H1 (cell line): ENCODE results near the gene SEC63. TPM values are rescaled to one million over a fixed set of nuclear protein-coding genes. Genes with fewer than 3 reads are reported as not detected.

ENCODE experiments used
- CTCF ChIA-PET: fragments of 300-600 bp; sonication (Branson Sonifier 250); formaldehyde crosslinking; loops from one replicate; lab custom pipeline; 2021; ENCODE audit not compliant: partially characterized antibody; lab: Charles Lee
- POLR2A ChIA-PET: fragments of 300-600 bp; sonication (Branson Sonifier 250); formaldehyde crosslinking; loops from one replicate; lab custom pipeline; 2021; ENCODE audit warnings: inconsistent platforms; ENCODE audit not compliant: partially characterized antibody; lab: Charles Lee
- DNase-seq, 2 experiments: peaks; one replicate each; pipeline versions ENCODE4 v3.0.0 to v3.0.0-alpha.2; 2010 to 2022; ENCODE audit warnings: low spot score in 2 of 2, low read depth in 1 of 2, mixed read lengths in 1 of 2
- FAIRE-seq: peaks from 2 replicates; lab custom pipeline; 2011; peaks lifted over from hg19 to GRCh38; lab: Jason Lieb, UNC
- H2AFZ ChIP-seq: 2 replicates; pipeline ENCODE4 v1.8.1; 2012; ENCODE audit warnings: low read length, inconsistent platforms
- H2AK5ac ChIP-seq: 2 replicates; pipeline ENCODE4 v1.6.1; 2013; ENCODE audit warnings: low read depth, low read length
- H2BK120ac ChIP-seq: replicated peaks from 2 replicates; pipeline ENCODE3; 2013; ENCODE audit warnings: low read depth, low read length, inconsistent platforms
- H2BK12ac ChIP-seq: 2 replicates; pipeline ENCODE4 v1.6.1; 2013; ENCODE audit warnings: low read depth, low read length
- H2BK15ac ChIP-seq: 2 replicates; pipeline ENCODE4 v1.6.1; 2013; ENCODE audit warnings: low read length
- H2BK20ac ChIP-seq: 2 replicates; pipeline ENCODE4 v1.6.1; 2013; ENCODE audit warnings: low read length
- H2BK5ac ChIP-seq: 2 replicates; pipeline ENCODE4 v1.6.1; 2013; ENCODE audit warnings: low read depth, low read length
- H3K14ac ChIP-seq: 2 replicates; pipeline ENCODE4 v1.6.1; 2013; ENCODE audit warnings: inconsistent platforms; ENCODE audit not compliant: insufficient read length
- H3K18ac ChIP-seq: 2 replicates; pipeline ENCODE4 v1.6.1; 2013; ENCODE audit warnings: low read length; ENCODE audit errors: extremely low read depth
- H3K23ac ChIP-seq: 2 replicates; pipeline ENCODE4 v1.6.1; 2013; ENCODE audit warnings: inconsistent platforms; ENCODE audit not compliant: insufficient read length
- H3K23me2 ChIP-seq: 2 replicates; pipeline ENCODE4 v1.6.1; 2013; ENCODE audit warnings: low read depth, low read length
- H3K27ac ChIP-seq: 2 replicates; pipeline ENCODE4 v1.6.1; 2011; ENCODE audit warnings: low read depth, low read length, inconsistent platforms
- H3K27me3 ChIP-seq, 4 experiments: replicated peaks in 1 of 4; 1 replicate in 1 of 4; 2 replicates in 3 of 4; pipeline versions ENCODE4 v1.6.1 to v1.8.1; 2011 to 2013; ENCODE audit warnings: low read length in 3 of 4, mild to moderate bottlenecking in 3 of 4, inconsistent platforms in 2 of 4, mixed read lengths in 2 of 4, moderate library complexity in 1 of 4; ENCODE audit not compliant: control insufficient read depth in 3 of 4, insufficient read depth in 3 of 4; ENCODE audit errors: extremely low read depth in 1 of 4
- H3K36me3 ChIP-seq, 4 experiments: 2 replicates each; pipeline versions ENCODE4 v1.6.1 to v1.8.1; 2011 to 2013; ENCODE audit warnings: mild to moderate bottlenecking in 4 of 4, low read length in 3 of 4, moderate library complexity in 2 of 4, control low read depth in 1 of 4, inconsistent platforms in 1 of 4; ENCODE audit not compliant: insufficient read depth in 4 of 4, control insufficient read depth in 2 of 4
- H3K4ac ChIP-seq: replicated peaks from 2 replicates; pipeline ENCODE3; 2013; ENCODE audit warnings: low read length, low read depth, mixed read lengths, inconsistent platforms; ENCODE audit not compliant: insufficient read length
- H3K4me1 ChIP-seq, 4 experiments: replicated peaks in 1 of 4; 1 replicate in 1 of 4; 2 replicates in 3 of 4; pipeline versions ENCODE4 v1.6.1 to v1.8.1; 2011 to 2013; ENCODE audit warnings: low read length in 3 of 4, inconsistent platforms in 2 of 4, mixed read lengths in 1 of 4; ENCODE audit not compliant: insufficient read depth in 4 of 4, control insufficient read depth in 3 of 4
- H3K4me2 ChIP-seq, 2 experiments: 2 replicates each; pipeline versions ENCODE4 v1.6.1 to v1.8.1; 2011 to 2013; ENCODE audit warnings: low read depth in 2 of 2, low read length in 2 of 2, control low read depth in 1 of 2, inconsistent platforms in 1 of 2, mild to moderate bottlenecking in 1 of 2; ENCODE audit not compliant: insufficient read depth in 1 of 2
- H3K4me3 ChIP-seq, 4 experiments: fragments of 200-600, 300-600 bp in 1 of 4; sonication (generic), shearing (Covaris generic), sonication (Bioruptor Twin) in 1 of 4; 2 replicates each; pipeline versions ENCODE4 v1.5.1 to v1.8.1; 2011 to 2016; ENCODE audit warnings: low read length in 4 of 4, low read depth in 3 of 4, control low read depth in 2 of 4, inconsistent platforms in 2 of 4, mild to moderate bottlenecking in 2 of 4, mixed read lengths in 1 of 4, moderate library complexity in 1 of 4; ENCODE audit not compliant: insufficient read depth in 2 of 4; ENCODE audit errors: extremely low read depth in 1 of 4
- H3K56ac ChIP-seq: replicated peaks from 2 replicates; pipeline ENCODE3; 2013; ENCODE audit warnings: low read depth, mild to moderate bottlenecking, mixed read lengths, low read length, inconsistent platforms; ENCODE audit not compliant: insufficient read length
- H3K79me1 ChIP-seq: 2 replicates; pipeline ENCODE4 v1.6.1; 2013; ENCODE audit warnings: low read depth, low read length, control low read depth
- H3K79me2 ChIP-seq, 2 experiments: 2 replicates each; pipeline versions ENCODE4 v1.6.1 to v1.8.1; 2012 to 2013; ENCODE audit warnings: low read length in 2 of 2, mild to moderate bottlenecking in 2 of 2, inconsistent platforms in 1 of 2; ENCODE audit not compliant: insufficient read depth in 2 of 2, control insufficient read depth in 1 of 2
- H3K9ac ChIP-seq, 4 experiments: replicated peaks in 1 of 4; 1 replicate in 1 of 4; 2 replicates in 3 of 4; pipeline versions ENCODE4 v1.6.1 to v1.8.1; 2011 to 2013; ENCODE audit warnings: low read depth in 3 of 4, low read length in 3 of 4, control low read depth in 2 of 4, mild to moderate bottlenecking in 2 of 4, moderate library complexity in 2 of 4, inconsistent platforms in 1 of 4; ENCODE audit errors: extremely low read depth in 1 of 4
- H3K9me3 ChIP-seq, 2 experiments: 2 replicates each; pipeline versions ENCODE4 v1.6.1 to v1.8.1; 2012 to 2013; ENCODE audit warnings: mild to moderate bottlenecking in 2 of 2, moderate library complexity in 2 of 2, control low read depth in 1 of 2, inconsistent platforms in 1 of 2, low read depth in 1 of 2, low read length in 1 of 2, mixed read lengths in 1 of 2; ENCODE audit not compliant: insufficient read depth in 2 of 2
- H4K20me1 ChIP-seq, 2 experiments: replicated peaks in 1 of 2; 2 replicates each; pipeline versions ENCODE3 to v1.8.1; 2011 to 2013; ENCODE audit warnings: inconsistent platforms in 2 of 2, low read length in 2 of 2, mild to moderate bottlenecking in 1 of 2; ENCODE audit not compliant: insufficient read depth in 2 of 2, control insufficient read depth in 1 of 2
- H4K5ac ChIP-seq: 2 replicates; pipeline ENCODE4 v1.6.1; 2013; ENCODE audit warnings: low read length, low read depth, mixed read lengths, inconsistent platforms; ENCODE audit not compliant: insufficient read length
- H4K8ac ChIP-seq: 2 replicates; pipeline ENCODE4 v1.8.0; 2013; ENCODE audit warnings: mild to moderate bottlenecking, moderate library complexity, low read length, inconsistent platforms; ENCODE audit not compliant: insufficient read depth; ENCODE audit errors: extremely low read depth
- H4K91ac ChIP-seq: replicated peaks from 2 replicates; pipeline ENCODE3; 2013; ENCODE audit warnings: low read length, mixed read lengths, inconsistent platforms; ENCODE audit not compliant: insufficient read length
- ASH2L ChIP-seq: fragments of 200-600, 300-600 bp; sonication (generic); IDR thresholded peaks from one replicate; pipeline ENCODE4 v1.7.1; 2017; ENCODE audit warnings: low read length
- ATF3 ChIP-seq: IDR thresholded peaks from 2 replicates; pipeline ENCODE4 v1.6.1; 2011; ENCODE audit warnings: low read depth, mild to moderate bottlenecking, low read length; ENCODE audit not compliant: insufficient read depth
- EGR1 ChIP-seq: IDR thresholded peaks from 2 replicates; pipeline ENCODE4 v1.6.1; 2011; ENCODE audit warnings: low read depth, low read length, borderline replicate concordance
- EZH2 ChIP-seq: fragments of 200-600 bp; sonication (generic); IDR thresholded peaks from 2 replicates; pipeline ENCODE4 v1.7.1; 2012; ENCODE audit warnings: low read depth, mild to moderate bottlenecking, moderate library complexity, low read length, inconsistent platforms; ENCODE audit not compliant: severe bottlenecking
- FOSL1 ChIP-seq: IDR thresholded peaks from 2 replicates; pipeline ENCODE4 v1.6.1; 2011; ENCODE audit warnings: mild to moderate bottlenecking, low read depth, low read length, moderate library complexity; ENCODE audit not compliant: insufficient read depth
- NRF1 ChIP-seq: IDR thresholded peaks from 2 replicates; pipeline ENCODE4 v1.6.1; 2011; ENCODE audit warnings: mild to moderate bottlenecking, low read depth, low read length, improper control_type of control experiment
- PHF8 ChIP-seq: fragments of 200-600 bp; sonication (generic); conservative IDR thresholded peaks from 2 replicates; pipeline ENCODE4 v1.7.1; 2012; ENCODE audit warnings: low read depth, mild to moderate bottlenecking, inconsistent platforms, low read length, moderate library complexity
- POLR2A ChIP-seq, 2 experiments: IDR thresholded peaks; 1 replicate in 1 of 2; 2 replicates in 1 of 2; pipeline ENCODE4 v1.6.1; 2011; ENCODE audit warnings: low read depth in 2 of 2, low read length in 2 of 2, mild to moderate bottlenecking in 2 of 2; ENCODE audit errors: control extremely low read depth in 1 of 2
- POU5F1 ChIP-seq: IDR thresholded peaks from 2 replicates; pipeline ENCODE4 v1.6.1; 2011; ENCODE audit warnings: low read depth, mild to moderate bottlenecking, low read length, moderate library complexity
- RNF2 ChIP-seq: fragments of 200-900, 300-1000 bp; sonication (generic); IDR thresholded peaks from 2 replicates; pipeline ENCODE4 v1.7.1; 2016; ENCODE audit warnings: borderline replicate concordance, low read depth, mild to moderate bottlenecking, antibody characterized with exemption, low read length; ENCODE audit not compliant: poor library complexity, severe bottlenecking; ENCODE audit errors: missing control alignments
- TAF1 ChIP-seq: IDR thresholded peaks from 2 replicates; pipeline ENCODE4 v1.6.1; 2011; ENCODE audit warnings: mild to moderate bottlenecking, low read depth, low read length
- TBP ChIP-seq: IDR thresholded peaks from 2 replicates; pipeline ENCODE4 v1.6.1; 2011; ENCODE audit warnings: low read depth, low read length, improper control_type of control experiment
- TEAD4 ChIP-seq: IDR thresholded peaks from 2 replicates; pipeline ENCODE4 v1.6.1; 2012; ENCODE audit warnings: low read depth, low read length, inconsistent platforms, mixed read lengths
- ZNF274 ChIP-seq: IDR thresholded peaks from 2 replicates; pipeline ENCODE4 v1.7.0; 2012; ENCODE audit warnings: low read length, borderline replicate concordance; ENCODE audit errors: extremely low read depth
- WGBS, 2 experiments: shearing (Covaris generic) in 1 of 2; methylation state at CpG; one replicate each; pipeline versions ENCODE4 v1.1.6 to v1.1.7; 2013 to 2015; ENCODE audit warnings: low lambda C conversion rate in 2 of 2, mixed read lengths in 2 of 2, inconsistent platforms in 1 of 2, low coverage in 1 of 2, missing lambda C conversion rate in 1 of 2; ENCODE audit not compliant: insufficient replicate concordance in 2 of 2, insufficient coverage in 1 of 2, insufficient read length in 1 of 2; ENCODE audit errors: extremely low coverage in 1 of 2, missing lambda C conversion rate in 1 of 2; 5-methylcytosine and 5-hydroxymethylcytosine counted together
- polyA plus RNA-seq, 7 experiments: library from polyadenylated mRNA; depleted of rRNA in 3 of 7; stranded (reverse) in 5 of 7; unstranded in 2 of 7; fragments of >200 nt in 5 of 7; fragments of 200-250 nt in 2 of 7; gene quantifications; 1 replicate in 5 of 7; 2 replicates in 1 of 7; 4 replicates in 1 of 7; pipeline versions ENCODE4 v1.2.1 to v1.2.3, GENCODE V29; 2011 to 2013; ENCODE audit warnings: missing spikeins in 2 of 7, mixed read lengths in 2 of 7
- total RNA-seq: library from RNA; stranded (reverse); fragmentation: NEBNext Ultra II Directional; extraction: Animal tissue kit (Norgen Biotek cat#: 25700); gene quantifications from 2 replicates; pipeline ENCODE4 v1.2.1, GENCODE V29; 2021

Gene SEC63
- total and polyA plus RNA-seq, 2 of the 8 experiments (the other 6 are each of a cell fraction or from before 2014, with no cell fraction given) = 17.3 to 121 TPM

GRCh38 chr6:107823047-107823557, 134.9 kb downstream of the SEC63 start:
- no peak overlapping the region for H2BK15ac ChIP-seq
- H3K9ac ChIP-seq = no peak overlapping the region
- peak overlapping the region; percentile 66; the same call in 1 of the 2 replicates for H4K8ac ChIP-seq
- H2AFZ ChIP-seq = 0 out of 2 replicates have a peak overlapping the region, but pooled peaks have one; percentile 30
- H2BK5ac ChIP-seq = no peak overlapping the region
- H3K36me3 ChIP-seq = no peaks in the 10 kb centered on the region
- no peaks in the 10 kb centered on the region for H3K9me3 ChIP-seq
- H3K4me2 ChIP-seq = no peak overlapping the region
- no peak overlapping the region for H3K23ac ChIP-seq
- H4K91ac ChIP-seq = no peak overlapping the region
- no peak overlapping the region for H3K4me3 ChIP-seq
- 86% methylated on average over 8 of the region's 8 CpGs; no CpG with 5 or more reads in 1 of the 2 experiments for WGBS, 2 experiments
- H2AK5ac ChIP-seq = no peak overlapping the region
- no peak overlapping the region for H2BK20ac ChIP-seq
- FAIRE-seq (no peak), DNase-seq (no peak)
- CTCF ChIA-PET = interaction anchor here (1.0 kb wide), 1 partner anchor 24 kb away, joined by 3 read pairs; no protein-coding TSS in a partner anchor
- POLR2A ChIA-PET = no interaction called here
- no peaks in the 10 kb centered on the region for H3K27me3 ChIP-seq
- no peaks in the 10 kb centered on the region for H4K20me1 ChIP-seq
- no peaks in the 10 kb centered on the region for H3K79me2 ChIP-seq
- H3K14ac ChIP-seq = no peak overlapping the region
- H3K4me1 ChIP-seq = peaks cover 0 to 6% (median 1%) of the 10 kb centered on the region in 4 experiments; a peak in 3 of 7 replicates
- no peak overlapping the region for H3K18ac ChIP-seq
- no peak overlapping the region for H3K4ac ChIP-seq
- no peak overlapping the region for H4K5ac ChIP-seq
- no peaks in the 10 kb centered on the region for H3K23me2 ChIP-seq
- H2BK120ac ChIP-seq = no peak overlapping the region
- no peak overlapping the region; the same call in 1 of the 2 replicates for H2BK12ac ChIP-seq
- no peak overlapping the region for H3K27ac ChIP-seq
- no peak overlapping the region for H3K56ac ChIP-seq
- H3K79me1 ChIP-seq = no peaks in the 10 kb centered on the region
- no peak for TF ChIP-seq PHF8
- TF ChIP-seq EGR1 = no peak
- no peak for TF ChIP-seq FOSL1
- TF ChIP-seq ATF3 = no peak
- TF ChIP-seq POU5F1 = no peak
- no peak for TF ChIP-seq ZNF274
- no peak for TF ChIP-seq TAF1
- TF ChIP-seq POLR2A (IDR thresholded peaks at IDR 0.05; ENCODE audit: control extremely low read depth in 1 of 2, low read depth in 2 of 2, low read length in 2 of 2) = no peak
- TF ChIP-seq NRF1 = no peak
- no peak for TF ChIP-seq EZH2
- no peak for TF ChIP-seq TEAD4
- no peak for TF ChIP-seq TBP
- TF ChIP-seq ASH2L = no peak
- no peak for TF ChIP-seq RNF2
